Right ventricle myocardium superior (tissue), 1 donor: Measurements from ENCODE around the gene KRTAP25-1. TPM values are rescaled to one million over a fixed set of nuclear protein-coding genes. Genes with fewer than 3 reads are reported as not detected.

ENCODE experiments used
- ATAC-seq: fragments of 200-7000 bp; cut with Tn5 transposase; one replicate; pipeline ENCODE4 v1.9.1; 2020; ENCODE audit warnings: mild to moderate bottlenecking; ENCODE audit not compliant: poor library complexity
- DNase-seq: peaks from one replicate; pipeline ENCODE4 v3.0.0-alpha.2; 2020
- intact Hi-C: fragments of 100-400 bp; cut with DNase I; formaldehyde crosslinking; loops from one replicate; pipeline ENCODE4 v1.11.2; 2022
- total RNA-seq: library from RNA; stranded (reverse); fragmentation: NEBNext Ultra II Directional; extraction: Animal tissue kit (Norgen Biotek cat#: 25700); gene quantifications from one replicate; pipeline ENCODE4 v1.2.1, GENCODE V29; 2021
- donor health status: DM: no; HTN: yes; CAD: no; lungs with severe emphysema.

KRTAP25-1 gene
- total RNA-seq, 1 donor from 2014 or later, result not detected

GRCh38 chr21:30256100-30256499, 33.2 kb downstream of the KRTAP25-1 start:
- ATAC-seq (no peak), DNase-seq (no peak)
- intact Hi-C loops, result no loop called here

DNA sequence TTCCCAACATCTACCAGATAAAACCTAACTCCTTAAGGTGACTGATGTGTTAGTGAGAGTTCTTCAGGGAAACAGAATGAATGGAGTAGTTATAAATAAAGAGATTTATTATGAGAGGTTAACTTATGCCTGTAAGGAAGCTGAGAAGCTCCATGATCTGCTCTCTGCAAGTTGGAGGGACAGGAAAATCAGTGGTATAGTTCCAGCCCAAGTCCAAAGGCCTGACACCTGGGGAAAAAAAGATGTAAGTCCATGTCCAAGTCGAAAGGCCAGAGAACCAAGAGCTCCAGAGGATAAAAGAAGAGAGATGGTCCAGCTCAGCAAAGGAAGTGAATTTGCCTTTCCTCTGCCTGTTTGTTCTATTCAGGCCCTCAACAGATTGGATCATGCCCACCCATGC, 33.6 kb downstream of the KRTAP25-1 start:
- intact Hi-C loops, result no loop called here
- no peak for DNase-seq

DNA sequence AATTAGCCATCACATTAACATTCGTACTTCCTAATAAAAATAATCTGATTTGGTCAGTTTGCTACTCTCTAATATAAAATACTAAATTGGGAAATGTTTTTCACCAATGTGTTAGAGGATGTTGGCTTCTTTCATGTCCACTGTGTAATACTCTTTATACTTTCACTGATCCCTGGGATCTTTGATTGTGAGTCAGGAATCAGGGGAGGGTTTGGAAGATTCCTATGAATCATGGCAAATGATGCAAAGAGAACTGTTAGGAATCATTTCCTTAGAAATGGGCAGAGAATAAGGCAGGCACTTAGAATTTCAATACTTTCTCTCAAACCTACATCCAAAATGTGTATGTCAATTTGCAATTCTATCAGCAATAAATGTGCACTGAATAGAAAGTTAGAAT, 37.5 kb downstream of the KRTAP25-1 start:
- ATAC-seq (no peak), DNase-seq (no peak)
- intact Hi-C loops, result no loop called here

More for the DNA sequence above, 33.6 kb downstream of the KRTAP25-1 start:
- ATAC-seq, result no peak

DNA sequence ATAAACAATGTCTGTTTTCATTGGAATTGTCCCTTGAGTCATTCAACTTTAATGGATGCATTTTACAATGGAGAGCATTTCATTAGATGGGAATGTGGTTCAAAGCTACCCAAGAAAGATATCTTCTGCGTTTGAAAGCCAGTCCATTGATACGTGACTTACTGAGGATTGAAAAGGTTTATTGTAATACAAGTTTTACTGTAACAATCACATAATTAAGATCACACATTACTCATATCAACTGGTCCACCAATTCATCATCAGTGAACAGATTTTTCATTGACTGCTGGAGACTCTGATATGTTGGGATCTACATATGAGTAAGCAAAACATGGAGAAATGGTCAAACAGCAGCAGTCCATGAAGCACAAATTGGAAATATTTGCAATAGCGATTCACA, 39.4 kb downstream of the KRTAP25-1 start:
- DNase-seq, result no peak
- no peak for ATAC-seq
- intact Hi-C loops, result no loop called here

GRCh38 chr21:30248844-30249243, 40.5 kb downstream of the KRTAP25-1 start:
- intact Hi-C loops, result no loop called here
- ATAC-seq (no peak), DNase-seq (no peak)

DNA sequence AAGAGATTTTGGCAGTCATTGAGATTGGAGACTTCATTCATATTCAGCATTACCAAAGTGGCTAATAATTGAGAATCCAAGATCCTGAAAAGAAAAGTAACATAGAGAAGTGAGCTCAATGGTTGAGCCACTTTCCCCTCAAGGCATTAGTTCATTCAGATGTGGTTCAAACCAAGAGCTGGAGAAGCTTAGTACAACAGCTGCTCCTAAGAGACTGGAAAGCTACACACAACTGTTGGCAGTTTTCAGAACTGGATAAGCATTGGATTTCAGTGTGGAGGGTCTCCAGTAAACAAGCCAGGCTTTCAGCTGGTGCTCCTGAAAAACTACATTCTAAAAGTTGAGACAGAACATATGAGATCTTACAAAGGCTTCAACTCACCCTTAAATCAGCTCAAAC, 44.3 kb downstream of the KRTAP25-1 start:
- intact Hi-C loops, result no loop called here
- ATAC-seq (no peak), DNase-seq (no peak)

- ATAC-seq (no peak), DNase-seq (no peak)
- intact Hi-C loops, result no loop called here
Observed at GRCh38 chr21:30243691-30244090, 45.6 kb downstream of the KRTAP25-1 start.

GRCh38 chr21:30240661-30241060, 48.7 kb downstream of the KRTAP25-1 start:
- no peak for ATAC-seq
- DNase-seq, result no peak
- intact Hi-C loops, result no loop called here

Other genes starting within 250 kb of the KRTAP25-1 start
- not detected for gene CLDN17, start 122.7 kb downstream of the KRTAP25-1 start, total RNA-seq
- not detected for gene CLDN8, start 73.4 kb downstream of the KRTAP25-1 start, total RNA-seq
- not detected for gene KRTAP24-1, start 6.6 kb downstream of the KRTAP25-1 start, total RNA-seq
- gene KRTAP26-1, start 30.8 kb upstream of the KRTAP25-1 start, total RNA-seq, result not detected
- not detected for gene KRTAP27-1, start 48.2 kb upstream of the KRTAP25-1 start, total RNA-seq
- not detected for gene KRTAP23-1, start 59.1 kb upstream of the KRTAP25-1 start, total RNA-seq
- gene KRTAP13-2, start 82.8 kb upstream of the KRTAP25-1 start, total RNA-seq, result not detected
- gene KRTAP13-1, start 106.5 kb upstream of the KRTAP25-1 start, total RNA-seq, result not detected
- gene KRTAP13-3, start 136.4 kb upstream of the KRTAP25-1 start, total RNA-seq, result not detected
- gene KRTAP13-4, start 140.7 kb upstream of the KRTAP25-1 start, total RNA-seq, result not detected
- gene KRTAP15-1, start 150.8 kb upstream of the KRTAP25-1 start, total RNA-seq, result not detected
- gene KRTAP19-1, start 190.9 kb upstream of the KRTAP25-1 start, total RNA-seq, result not detected
- gene KRTAP19-2, start 197.9 kb upstream of the KRTAP25-1 start, total RNA-seq, result not detected
- not detected for gene KRTAP19-3, start 202.5 kb upstream of the KRTAP25-1 start, total RNA-seq
- gene KRTAP19-4, start 207.7 kb upstream of the KRTAP25-1 start, total RNA-seq, result not detected
- not detected for gene KRTAP19-5, start 212.6 kb upstream of the KRTAP25-1 start, total RNA-seq